ENCODE measurements around the gene NMT2. TPM values are rescaled to one million over a fixed set of nuclear protein-coding genes. Genes with fewer than 3 reads are reported as not detected.

NMT2 gene
- total RNA-seq, 1 experiment from 2014 or later, result 44.8 TPM

DNA sequence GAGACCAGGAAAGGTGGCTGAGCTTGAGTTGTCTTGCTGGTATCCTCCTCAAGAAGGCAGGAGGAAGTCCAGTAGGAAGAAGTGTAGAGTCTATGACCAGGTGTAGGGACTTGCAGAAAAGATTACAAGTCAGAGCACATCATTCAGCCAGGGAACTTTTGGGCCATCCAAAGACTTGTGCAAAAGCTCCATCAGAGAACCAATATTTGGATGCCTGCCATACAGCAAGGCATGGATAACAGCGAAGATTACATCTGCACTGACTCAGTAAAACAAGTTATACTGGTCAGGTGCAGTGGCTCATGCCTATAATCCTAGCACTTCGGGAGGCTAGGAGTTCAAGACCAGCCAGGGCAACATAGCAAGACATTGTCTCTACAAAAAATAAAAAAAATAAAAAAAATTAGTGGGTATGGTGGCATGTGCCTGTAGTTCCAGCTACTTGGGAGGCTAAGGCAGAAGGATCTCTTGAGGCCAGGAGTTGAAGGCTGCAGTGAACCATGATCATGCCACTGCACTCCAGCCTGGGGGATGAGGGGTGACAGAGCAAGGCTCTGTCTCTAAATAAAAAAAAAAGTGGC, 13.2 kb upstream of the NMT2 start:
- no peak for DNase-seq (ENCODE audit: low read depth)

DNA sequence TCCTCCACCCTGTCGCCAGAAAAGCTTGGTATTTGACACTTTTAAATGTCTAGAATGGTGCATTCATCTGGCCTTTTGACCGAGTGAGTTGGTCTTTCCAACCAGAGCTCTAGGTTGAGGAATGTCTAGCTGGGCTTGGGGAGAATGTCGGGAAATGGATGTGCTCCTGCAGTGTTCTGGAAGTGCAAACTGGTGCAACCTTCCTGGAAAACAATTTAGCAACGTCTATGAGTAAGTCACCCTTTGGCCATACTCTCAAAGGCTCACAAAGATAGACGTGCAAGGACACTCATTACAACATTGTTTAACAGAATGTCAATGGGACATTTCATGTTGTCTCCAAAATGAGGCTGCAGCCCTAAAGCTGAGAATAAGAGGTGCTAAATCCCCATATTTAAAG, 12.2 kb upstream of the NMT2 start:
- no peak for DNase-seq (ENCODE audit: low read depth)

DNA sequence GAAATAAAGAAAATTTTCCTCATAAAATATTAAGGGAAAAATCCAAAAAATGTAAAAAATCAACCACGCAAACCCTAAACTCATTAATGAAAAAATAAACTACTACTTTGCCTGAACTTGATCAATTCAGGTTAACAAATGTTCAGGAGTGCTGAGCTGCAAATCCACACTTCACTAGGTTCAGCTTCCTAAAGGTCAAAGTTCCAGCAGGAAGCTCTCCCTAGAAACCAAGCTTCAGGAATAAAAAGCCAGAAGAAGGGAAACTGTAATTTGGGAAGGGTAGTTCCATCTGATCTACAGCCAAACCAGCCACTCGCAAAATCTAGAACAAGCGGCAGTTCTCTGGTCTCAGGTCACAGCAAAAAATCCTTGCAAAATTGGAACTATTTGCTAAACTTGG, 7.8 kb upstream of the NMT2 start:
- no peak for DNase-seq (ENCODE audit: low read depth)

DNA sequence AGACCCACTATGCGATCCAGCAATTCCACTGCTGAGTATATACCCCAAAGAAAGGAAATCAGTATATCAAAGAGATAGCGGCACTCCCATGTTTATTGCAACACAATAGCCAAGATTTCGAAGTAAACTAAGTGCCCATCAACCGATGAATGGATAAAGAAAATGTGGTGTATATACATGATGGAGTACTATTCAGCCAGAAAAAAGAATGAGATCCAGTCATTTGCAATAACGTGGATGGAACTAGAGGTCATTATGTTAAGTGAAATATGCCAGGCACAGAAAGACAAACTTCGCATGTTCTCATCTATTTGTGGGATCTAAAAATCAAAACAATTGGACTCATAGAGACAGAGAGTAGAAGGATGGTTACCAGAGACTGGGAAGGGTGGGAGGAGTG, 7.1 kb upstream of the NMT2 start:
- no peak for DNase-seq (ENCODE audit: low read depth)

DNA sequence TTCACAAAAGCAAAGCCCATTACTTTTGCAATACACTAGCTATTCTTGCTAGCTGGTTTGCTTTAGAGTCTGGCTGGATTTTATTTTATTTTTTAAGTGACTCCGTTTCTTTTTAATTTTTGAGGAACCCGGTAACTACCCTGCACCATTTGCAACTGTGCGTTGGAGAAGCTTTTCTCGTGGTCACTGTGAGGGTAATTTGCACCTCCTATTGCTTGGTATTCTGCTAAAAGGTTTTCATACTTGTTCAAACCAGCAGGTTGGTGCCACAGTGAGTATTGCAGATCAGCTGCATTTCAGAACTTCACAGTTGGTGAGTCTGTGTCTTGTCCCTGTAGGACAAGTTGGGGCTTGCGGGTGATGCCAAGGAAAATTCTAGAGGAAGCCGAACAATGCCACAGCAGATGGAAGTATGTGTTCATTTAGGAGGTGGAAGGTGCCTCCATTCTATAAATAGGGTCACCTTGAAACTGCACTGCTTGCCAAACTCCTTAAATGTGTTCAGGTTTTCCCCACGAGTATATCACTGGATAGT, 3.9 kb upstream of the NMT2 start:
- no peak for DNase-seq (ENCODE audit: low read depth)

DNA sequence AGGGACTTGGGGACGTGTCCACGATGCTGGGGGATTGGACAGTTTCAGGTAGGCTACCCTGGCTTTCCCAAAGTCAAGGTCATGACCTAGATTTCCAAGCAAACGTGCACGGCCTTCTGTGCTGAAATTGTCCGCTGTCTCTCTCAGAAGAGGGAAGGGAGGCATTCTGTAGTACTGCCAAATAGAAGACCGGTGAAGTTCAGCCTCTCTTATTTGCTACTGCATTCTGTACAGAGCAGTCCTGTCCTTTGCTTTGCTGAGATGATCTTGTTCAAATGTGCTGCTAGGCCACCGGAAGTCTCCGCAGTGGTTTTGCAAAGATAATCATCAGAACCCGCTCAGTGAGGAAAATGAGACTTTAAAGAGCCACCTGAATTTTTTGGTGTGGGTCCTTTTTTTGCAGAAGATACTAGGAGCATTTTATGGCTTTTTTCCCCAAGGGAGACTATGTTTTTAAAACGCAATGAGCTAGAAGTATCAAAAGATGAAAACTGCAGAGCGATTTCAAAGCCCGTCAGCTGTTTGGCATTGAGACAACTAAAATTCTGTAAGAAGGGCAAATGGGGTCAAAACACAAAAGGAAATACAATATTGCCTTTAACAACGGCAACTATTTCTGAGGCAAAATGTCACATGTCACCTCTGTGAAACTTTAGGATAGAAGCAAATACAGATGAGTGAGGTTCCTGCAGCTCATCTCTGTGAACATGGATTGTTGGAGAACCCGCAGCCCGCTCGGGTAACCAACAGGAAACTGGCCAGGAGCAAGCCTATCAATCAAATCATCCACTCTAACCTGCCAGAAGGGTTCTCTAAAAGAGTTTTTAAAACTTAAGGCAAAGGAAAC, 1.3 kb upstream of the NMT2 start:
- DNase-seq (ENCODE audit: low read depth), result peak; percentile 59

DNA sequence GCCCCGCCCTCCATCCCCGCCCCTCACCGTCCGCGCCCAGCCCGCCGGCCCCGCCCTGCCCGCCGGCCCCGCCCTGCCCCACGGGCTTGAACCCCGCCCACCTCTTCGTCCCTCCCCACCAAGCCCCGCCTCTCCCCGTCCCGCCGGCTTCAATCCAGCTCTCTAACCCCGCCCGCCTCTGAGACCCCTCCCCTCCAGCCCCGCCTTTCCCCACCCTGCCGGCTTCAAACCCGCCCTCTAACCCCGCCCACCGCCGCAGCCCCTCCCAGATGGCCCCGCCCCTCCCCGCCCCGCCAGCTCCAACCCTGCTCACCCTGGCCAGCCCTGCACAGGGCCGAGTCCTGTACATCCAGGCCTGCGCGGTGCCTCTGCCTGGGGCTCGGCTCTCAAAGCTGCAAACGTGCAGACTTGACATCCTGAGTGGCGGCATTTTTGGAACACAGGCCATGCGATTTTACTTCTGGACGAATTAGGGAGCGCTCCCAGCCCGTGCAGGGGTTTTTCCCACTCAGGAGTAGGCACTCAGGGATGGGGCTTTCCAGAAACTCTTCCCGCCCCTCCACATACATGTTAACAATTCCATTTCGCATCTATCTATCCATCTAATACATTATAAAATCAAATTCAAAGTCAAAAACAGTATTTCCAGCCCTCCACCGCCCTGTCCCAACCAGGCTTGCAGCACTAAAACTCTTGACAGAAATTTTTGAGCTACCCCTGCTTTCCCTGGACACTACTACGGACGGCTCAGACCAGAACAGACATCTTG, 477 bp upstream of the NMT2 start:
- DNase-seq (ENCODE audit: low read depth), result peak; percentile 89

DNA sequence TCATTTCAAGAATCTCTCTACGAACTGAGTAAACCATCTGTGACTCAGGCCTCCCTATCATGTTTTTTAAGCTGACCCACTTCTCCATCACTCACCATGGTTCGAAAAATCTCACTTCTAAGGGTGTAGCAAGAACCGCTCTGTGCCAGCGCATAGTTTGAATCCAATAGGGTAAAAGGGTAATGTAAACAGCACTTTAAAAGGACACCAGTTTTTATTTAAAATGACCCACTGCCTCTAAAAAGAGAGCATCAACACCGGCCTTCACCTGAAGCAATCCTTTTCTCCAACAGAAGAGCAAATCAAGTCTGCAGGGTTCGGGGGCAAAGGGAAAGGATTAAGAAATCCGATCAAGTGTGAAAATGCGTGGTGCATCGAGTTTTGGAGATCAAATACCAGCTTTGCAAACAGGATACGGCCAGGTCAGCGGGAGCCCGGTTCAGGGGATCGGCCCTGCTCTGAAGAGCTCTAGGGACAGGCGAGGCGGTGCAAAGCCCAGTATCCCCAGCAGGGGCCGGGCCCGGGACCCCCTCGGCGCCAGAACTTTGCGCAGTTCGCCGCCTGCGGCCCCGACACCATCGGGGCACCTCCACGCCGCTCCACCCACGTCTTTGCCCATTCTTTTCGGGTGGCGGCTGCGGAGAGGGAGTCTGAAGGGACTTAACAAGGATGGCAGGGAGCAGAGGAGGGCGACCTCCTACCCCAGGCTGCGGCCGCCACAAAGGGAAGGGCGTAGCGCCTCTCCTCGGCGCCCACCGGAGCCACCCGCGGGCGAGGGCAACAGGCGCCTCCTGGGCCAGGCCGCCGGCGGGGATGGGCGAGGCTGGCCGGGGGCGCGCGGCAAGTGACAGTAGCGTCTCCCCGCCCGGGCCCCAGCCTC, 842 bp downstream of the NMT2 start:
- DNase-seq (ENCODE audit: low read depth), result peak; percentile 54

DNA sequence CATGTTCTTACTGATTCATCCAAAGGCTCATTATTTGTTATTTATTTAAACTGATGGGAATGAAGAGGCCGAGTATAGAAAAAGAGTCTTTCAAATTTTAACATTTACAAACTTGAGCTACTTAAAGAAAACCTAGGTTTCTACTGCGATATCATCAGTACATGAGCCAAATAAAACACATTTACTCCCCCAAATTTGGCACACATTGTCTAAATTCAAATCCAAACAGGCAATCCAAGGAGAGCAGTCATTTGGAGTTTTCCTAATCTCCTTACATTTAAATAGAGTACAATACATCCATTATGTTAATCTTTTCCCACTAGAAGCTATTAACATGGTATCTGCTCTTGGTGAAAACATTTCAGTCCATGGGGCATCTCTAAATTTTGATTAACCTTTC, 2.2 kb downstream of the NMT2 start:
- no peak for DNase-seq (ENCODE audit: low read depth)

DNA sequence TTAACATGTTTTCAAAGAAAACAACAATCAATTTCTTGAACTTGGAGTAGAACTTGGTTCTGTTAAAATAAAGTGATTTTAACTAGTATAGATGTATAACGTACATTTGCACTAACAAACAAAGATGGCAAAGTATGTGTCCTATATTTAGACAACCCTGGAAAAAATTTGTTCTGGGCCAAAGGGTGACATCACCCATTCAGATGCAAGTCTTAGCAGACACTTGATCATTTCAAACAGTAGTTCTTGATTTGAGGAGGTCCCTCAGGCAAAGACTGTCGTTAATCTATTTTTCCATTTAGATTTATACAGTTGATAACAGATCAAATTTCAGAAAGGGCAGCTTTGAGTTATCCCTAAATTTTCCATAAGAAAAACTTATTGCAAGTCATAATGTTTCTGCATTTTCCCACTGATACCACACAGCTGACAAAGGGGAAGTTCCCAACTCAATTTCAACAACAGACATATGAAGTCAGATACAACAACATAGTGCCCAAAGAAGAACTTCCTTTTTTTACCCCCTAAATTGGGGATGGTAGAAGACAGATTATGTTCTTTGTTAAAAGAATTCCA, 5.2 kb downstream of the NMT2 start:
- no peak for DNase-seq (ENCODE audit: low read depth)

DNA sequence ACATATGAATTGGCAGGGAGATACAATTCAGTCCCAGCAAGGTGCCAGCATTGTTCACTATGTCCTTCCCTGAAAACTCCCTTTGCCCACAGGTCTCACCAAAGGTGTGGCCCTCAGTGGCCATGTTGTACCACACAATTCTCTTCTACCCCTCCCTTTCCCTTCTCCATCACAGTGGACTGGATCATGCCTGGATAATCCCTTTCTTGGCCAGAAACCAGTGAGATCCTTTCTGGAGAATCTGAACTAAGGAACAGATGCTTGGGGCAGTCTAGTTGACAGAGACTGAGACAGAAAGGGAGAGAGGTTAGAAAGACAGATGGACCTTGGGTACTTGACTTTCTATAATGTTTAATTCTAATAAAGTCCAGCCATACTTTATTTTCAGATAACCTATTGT, 9.5 kb downstream of the NMT2 start:
- DNase-seq (ENCODE audit: low read depth), result no peak

DNA sequence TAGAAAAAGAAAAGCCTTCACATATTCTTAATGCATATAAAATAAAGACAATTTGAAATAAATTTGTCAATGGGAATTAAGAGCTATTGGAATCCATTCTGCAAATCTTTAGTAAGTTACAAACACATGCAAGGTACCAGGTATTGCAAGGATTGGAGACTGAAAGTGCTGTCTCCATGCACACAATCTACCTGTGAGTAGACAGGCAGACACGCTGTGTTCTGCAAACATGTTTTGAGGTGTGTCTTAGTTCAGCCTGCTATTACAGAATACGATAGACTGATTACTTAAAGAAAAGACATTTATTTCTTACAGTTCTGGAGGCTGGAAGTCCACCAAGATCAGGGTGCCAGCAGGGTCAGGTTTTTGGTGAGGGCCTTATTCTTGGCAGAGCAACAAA, 10.0 kb downstream of the NMT2 start:
- DNase-seq (ENCODE audit: low read depth), result no peak

DNA sequence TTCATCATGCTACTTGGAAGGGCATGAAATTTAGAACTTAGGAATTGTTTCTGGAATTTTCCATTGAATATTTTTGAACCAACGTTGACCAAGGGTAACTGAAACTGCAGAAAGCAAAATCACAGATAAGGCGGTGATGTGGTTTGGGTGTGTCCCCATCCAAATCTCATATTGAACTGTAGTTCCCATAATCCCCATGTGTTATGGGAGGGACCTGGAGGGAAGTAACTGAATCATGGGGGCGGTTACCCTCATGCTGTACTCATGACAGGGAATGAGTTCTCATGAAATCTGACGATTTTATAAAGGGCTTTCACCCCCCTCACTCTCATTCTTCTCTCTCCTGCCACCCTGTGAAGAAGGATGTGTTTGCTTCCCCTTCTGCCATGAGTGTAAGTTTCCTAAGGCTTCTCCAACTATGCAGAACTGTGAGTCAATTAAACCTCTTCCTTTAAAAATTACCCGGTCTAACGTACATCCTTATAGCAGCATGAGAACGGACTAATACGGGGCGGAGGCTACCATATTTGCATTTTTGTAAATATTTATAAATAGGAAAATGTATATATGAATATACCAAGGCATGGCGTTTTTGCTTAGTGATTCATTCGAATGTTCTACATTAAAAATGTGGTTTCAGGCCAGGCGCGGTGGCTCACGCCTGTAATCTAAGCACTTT, 12.4 kb downstream of the NMT2 start:
- DNase-seq (ENCODE audit: low read depth), result no peak

DNA sequence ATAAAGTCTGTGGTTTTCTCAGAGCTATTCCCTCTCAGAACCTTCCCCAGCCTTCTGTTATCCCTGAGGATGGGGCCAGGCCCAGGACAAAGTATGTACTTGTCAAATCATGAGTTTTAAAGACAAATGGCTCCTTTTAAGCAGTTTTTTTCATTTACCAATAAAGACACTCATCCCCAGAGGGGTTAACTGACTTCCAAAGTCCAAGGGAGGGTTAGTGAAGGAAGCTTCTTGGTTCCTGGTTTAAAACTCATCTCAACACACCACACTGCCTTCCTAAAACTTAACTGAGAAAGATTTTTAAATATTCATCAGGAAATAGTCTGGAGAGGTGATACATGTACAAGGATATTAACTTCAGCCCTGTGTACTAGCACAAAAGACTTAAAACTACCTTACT, 15.9 kb downstream of the NMT2 start:
- no peak for DNase-seq (ENCODE audit: low read depth)

DNA sequence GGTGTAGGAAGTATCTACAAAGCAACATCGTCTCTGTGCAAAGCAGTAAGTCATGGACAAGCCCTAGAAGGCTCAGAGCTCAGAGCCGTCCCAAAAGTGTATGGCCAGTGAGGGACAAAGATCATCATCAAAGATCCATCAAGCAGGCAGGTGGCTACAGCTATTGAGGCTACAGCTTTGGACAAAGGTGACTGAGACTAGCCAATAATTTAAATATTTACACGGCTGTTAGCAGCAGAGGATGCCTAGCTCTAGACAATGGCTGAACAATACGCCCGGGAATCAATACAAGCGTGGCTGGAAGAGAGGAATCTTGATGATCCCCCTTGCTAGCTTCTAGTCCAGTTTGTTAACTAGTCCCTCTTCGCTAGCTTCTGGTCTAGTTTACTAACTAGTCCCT, 17.9 kb downstream of the NMT2 start:
- no peak for DNase-seq (ENCODE audit: low read depth)

DNA sequence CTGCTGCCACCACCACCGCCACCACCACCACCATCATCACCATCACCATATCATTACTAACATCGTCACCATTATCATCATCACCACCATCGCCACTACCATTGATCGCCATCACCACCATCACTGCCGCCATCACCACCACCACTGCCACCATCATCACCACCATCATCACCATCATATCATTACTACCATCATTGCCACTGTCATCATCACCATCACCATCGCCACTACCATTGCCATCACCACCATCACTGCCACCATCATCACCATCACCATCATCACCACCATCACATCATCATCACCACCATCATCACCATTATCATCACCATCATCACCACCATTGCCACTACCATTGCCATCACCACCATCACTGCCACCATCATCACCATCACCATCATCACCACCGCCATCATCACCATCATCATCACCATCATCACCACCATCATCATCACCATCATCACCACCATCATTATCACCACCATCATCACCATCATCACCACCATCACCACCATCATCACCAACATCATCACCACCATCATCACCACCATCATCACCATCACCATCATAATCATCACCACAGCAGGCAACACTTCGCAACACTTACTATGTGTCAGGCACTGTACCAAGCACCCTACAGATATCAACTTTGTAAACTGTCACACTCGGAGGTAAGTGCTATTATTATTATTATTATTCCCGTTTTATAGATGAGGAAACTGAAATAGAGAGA, 19.3 kb downstream of the NMT2 start:
- DNase-seq (ENCODE audit: low read depth), result no peak

DNA sequence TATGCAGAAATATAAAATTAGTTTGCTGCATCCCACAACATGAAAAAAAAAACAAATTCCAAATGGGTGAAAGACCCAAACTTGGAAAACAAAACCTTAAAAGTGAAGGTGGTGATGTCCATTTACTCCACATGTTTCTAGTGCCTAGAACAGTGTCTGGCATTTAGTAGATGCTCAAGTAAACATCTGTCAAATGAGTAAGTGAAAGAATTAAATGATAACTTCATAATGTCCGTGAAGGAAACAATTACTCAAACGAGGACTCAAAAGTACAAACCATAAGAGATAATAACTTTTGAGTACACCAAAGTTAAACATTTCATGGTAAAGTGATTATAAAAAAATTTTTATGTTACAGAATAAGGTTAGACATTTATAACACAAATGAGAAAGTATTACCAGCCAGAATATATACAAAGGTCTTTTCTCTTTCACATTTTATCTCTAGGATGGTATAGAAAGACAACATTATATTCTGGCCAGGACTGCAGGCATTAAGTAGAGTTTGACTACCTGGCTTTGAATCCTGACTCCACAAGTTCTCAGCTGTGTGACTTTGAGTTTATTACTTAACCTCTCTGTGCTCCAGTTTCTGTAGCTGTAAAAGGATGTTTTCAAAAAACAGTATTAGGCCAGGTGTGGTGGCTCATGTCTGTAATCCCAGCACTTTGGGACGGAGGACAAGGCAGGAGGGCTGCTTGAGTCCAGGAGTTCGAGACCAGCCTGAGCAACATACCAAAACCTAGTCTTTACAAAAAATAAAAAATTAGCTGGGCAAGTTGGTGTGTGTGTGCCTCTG, 20.7 kb downstream of the NMT2 start:
- DNase-seq (ENCODE audit: low read depth), result no peak

DNA sequence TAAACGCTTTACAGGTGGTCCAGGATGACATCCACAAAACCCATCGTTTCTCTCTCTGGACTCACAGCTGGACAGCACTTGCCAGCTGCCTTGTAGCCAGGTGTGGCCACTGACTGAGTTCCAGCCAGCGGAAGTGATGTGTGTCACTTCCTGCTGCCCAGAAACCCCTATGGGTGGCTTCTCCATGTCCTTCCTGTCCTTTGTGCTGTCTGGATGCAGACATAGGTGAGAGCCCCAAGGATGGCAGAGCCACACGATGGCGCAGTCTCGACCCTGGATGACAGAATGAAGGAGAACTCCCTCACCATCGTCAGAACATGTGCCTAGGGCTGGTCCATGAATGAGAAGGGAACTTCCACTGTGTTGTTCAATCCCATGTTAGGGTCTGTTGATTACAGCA, 22.1 kb downstream of the NMT2 start:
- no peak for DNase-seq (ENCODE audit: low read depth)

DNA sequence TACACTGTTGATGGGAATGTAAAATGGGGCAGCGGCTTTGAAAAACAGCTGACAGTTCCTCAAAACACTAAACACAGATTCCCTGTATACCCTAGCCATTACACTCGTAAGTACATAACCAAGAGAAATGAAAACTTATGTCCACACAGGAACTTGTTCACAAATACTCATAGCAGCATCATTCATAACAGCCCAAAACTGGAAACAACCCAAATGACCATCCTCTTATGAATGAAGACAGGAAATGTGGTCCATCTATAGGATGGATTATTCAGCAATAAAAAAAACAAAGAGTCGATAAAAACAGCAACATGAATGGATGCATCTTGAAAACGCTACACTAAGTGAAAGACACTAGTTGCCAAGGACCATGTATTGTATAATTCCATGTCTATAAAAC, 23.7 kb downstream of the NMT2 start:
- DNase-seq (ENCODE audit: low read depth), result peak; percentile 53

All from LHCN-M2 (cell line).